Retinal pigment epithelial cell (primary cell): ENCODE results near the gene KIAA1671.

Experiments
- DNase-seq: peaks from one replicate; pipeline ENCODE4 v3.0.0-alpha.2; 2010; ENCODE audit warnings: low read depth
- H3K4me3 ChIP-seq: 2 replicates; pipeline ENCODE4 v1.5.1; 2011; ENCODE audit warnings: mild to moderate bottlenecking, low read length, control low read depth, moderate library complexity
- CTCF ChIP-seq: conservative IDR thresholded peaks from 2 replicates; pipeline ENCODE4 v1.5.1; 2011; ENCODE audit warnings: low read depth, low read length, control low read depth, inconsistent platforms

Gene KIAA1671

GRCh38 chr22:24969560-24970301 is 17.2 kb downstream of the KIAA1671 start:
- no peak for TF ChIP-seq CTCF
- DNase-seq, result no peak
- H3K4me3 ChIP-seq, result no peak overlapping the region

- TF ChIP-seq CTCF, result no peak
- H3K4me3 ChIP-seq, result no peak overlapping the region
- DNase-seq, result no peak
Observed at GRCh38 chr22:24972369-24972768, 19.9 kb downstream of the KIAA1671 start.

GRCh38 chr22:24973872-24974271 is 21.4 kb downstream of the KIAA1671 start:
- no peak for TF ChIP-seq CTCF
- no peak overlapping the region for H3K4me3 ChIP-seq
- no peak for DNase-seq

GRCh38 chr22:24975125-24975640 is 22.7 kb downstream of the KIAA1671 start:
- DNase-seq, result no peak
- no peak for TF ChIP-seq CTCF
- no peak overlapping the region for H3K4me3 ChIP-seq

GRCh38 chr22:24975813-24976341 is 23.4 kb downstream of the KIAA1671 start:
- DNase-seq, result no peak
- TF ChIP-seq CTCF, result no peak
- H3K4me3 ChIP-seq, result no peak overlapping the region

- no peak for TF ChIP-seq CTCF
- no peak for DNase-seq
- no peak overlapping the region for H3K4me3 ChIP-seq
Observed at GRCh38 chr22:24976442-24977218, 24.1 kb downstream of the KIAA1671 start.
